NCI-H748 (cell line): Measurements from ENCODE around the gene WASHC3.

Experiments
- DNase-seq: peaks from one replicate; lab custom pipeline; 2025; ENCODE audit not compliant: unreplicated experiment; lab: John Stamatoyannopoulos, UW

The WASHC3 gene

GRCh38 chr12:101982307-101982706 lies 79.5 kb downstream of the WASHC3 start:
- no peak for DNase-seq

GRCh38 chr12:101981868-101982267 lies 79.9 kb downstream of the WASHC3 start:
- no peak for DNase-seq

DNA sequence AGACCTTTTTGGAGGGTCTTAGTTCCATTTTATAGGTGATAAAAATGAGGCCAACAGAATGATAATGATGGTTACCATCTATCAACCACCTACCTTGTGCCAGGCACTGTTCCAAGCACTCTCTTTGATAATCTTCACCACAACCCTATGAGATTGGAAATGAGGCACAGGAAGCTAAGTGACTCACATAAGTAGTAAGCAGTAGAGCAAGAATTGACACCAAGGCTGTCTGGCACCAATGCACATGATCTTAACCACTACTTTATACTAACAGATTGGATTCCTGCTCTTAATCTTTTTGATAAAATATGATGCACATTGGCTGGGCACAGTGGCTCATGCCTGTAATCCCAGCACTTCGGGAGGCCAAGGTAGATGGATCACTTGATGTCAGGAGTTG lies 93.0 kb downstream of the WASHC3 start:
- no peak for DNase-seq

- no peak for DNase-seq
Observed at GRCh38 chr12:101967506-101967905, 94.3 kb downstream of the WASHC3 start.

DNA sequence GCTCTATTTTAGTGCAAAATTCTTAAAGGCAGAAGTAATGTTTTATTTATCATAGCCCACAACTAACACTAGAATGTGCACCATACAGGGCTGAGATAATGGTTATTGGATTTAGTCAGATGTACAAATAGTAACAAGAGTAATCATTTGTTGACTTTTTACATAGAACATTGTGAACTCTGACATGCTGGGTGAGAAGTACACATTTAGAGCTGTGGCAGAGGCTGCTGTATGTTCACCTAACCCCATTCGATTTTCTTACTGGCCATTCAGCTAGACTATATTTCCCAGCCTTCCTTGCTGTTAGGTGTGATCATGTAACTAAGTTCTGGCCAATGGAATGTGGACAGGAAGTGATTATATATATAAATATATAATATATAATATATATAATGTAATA lies 95.3 kb downstream of the WASHC3 start:
- DNase-seq: no peak

DNA sequence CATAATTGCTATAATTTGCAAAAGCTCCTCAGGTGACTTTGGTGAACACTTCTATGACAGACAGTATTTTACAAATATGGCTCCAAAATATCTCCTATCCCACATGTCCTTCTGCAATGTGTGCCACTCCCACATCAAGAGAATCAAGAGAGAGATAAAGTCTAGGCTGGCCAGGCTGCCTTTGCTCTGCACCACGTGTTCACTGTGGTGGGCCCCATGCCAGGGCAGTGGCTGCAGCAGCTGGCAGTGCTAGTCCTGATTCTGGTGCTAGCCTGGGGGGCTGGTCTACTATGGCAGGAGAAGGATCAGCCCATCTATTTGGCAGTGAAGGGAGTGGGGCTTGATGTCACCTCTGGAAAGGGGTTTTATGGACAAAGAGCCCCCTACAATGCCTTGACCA lies 98.1 kb downstream of the WASHC3 start:
- no peak for DNase-seq
